K562 (cell line): ENCODE measurements around the gene STX1B. TPM values are rescaled to one million over a fixed set of nuclear protein-coding genes. Genes with fewer than 3 reads are reported as not detected.

ENCODE experiments used
- ATAC-seq: fragments of 200-7000 bp; cut with Tn5 transposase; 3 replicates; pipeline ENCODE4 v1.9.1; 2020; ENCODE audit warnings: moderate library complexity
- BruUV-seq: library from RNA; stranded (reverse); fragments of 400-500 nt; replicated peaks from 2 replicates; lab custom pipeline; 2021; lab: Mats Ljungman, UMichigan
- CTCF ChIA-PET: fragments of 300-600 bp; formaldehyde crosslinking; extraction: SDS; loops from one replicate; lab custom pipeline; 2021; ENCODE audit warnings: low intra/inter-chr PET ratio; lab: Yijun Ruan, JAX
- POLR2A ChIA-PET: fragments of 300-600, 350-650 bp; sonication (Branson Sonifier 250); formaldehyde crosslinking; extraction: SDS; loops from one replicate; lab custom pipeline; 2021; ENCODE audit warnings: antibody characterized with exemption, inconsistent platforms; lab: Yijun Ruan, JAX
- DNase-seq, 4 experiments: peaks; one replicate each; pipeline versions ENCODE4 v3.0.0 to v3.0.0-alpha.2; 2011 to 2018; ENCODE audit warnings: low spot score in 3 of 4, mixed read lengths in 3 of 4; ENCODE audit errors: extremely low read depth in 1 of 4
- FAIRE-seq: peaks from 2 replicates; lab custom pipeline; 2011; peaks lifted over from hg19 to GRCh38; lab: Jason Lieb, UNC
- H2AFZ ChIP-seq: 2 replicates; pipeline ENCODE4 v1.6.0; 2011; ENCODE audit warnings: low read depth, low read length, control low read depth, inconsistent platforms
- H3K27ac ChIP-seq: fragments of 200-600 bp; 3 replicates; pipeline ENCODE4 v1.8.0; 2011; ENCODE audit warnings: low read depth, mild to moderate bottlenecking, control low read depth, inconsistent platforms, low read length, moderate library complexity, mixed read lengths; ENCODE audit errors: extremely low read depth
- H3K27me3 ChIP-seq, 2 experiments: fragments of 300-600 bp in 1 of 2; 2 replicates in 1 of 2; 3 replicates in 1 of 2; pipeline versions ENCODE4 v1.6.0 to v1.8.0; 2011; ENCODE audit warnings: inconsistent platforms in 2 of 2, low read length in 2 of 2, mild to moderate bottlenecking in 1 of 2, mixed read lengths in 1 of 2, moderate library complexity in 1 of 2; ENCODE audit not compliant: control insufficient read depth in 2 of 2, insufficient read depth in 2 of 2
- H3K36me3 ChIP-seq: fragments of 300-600 bp; 3 replicates; pipeline ENCODE4 v1.8.0; 2011; ENCODE audit warnings: mild to moderate bottlenecking, low read length, inconsistent platforms; ENCODE audit not compliant: control insufficient read depth, insufficient read depth
- H3K4me1 ChIP-seq, 2 experiments: fragments of 200-600 bp in 1 of 2; replicated peaks in 1 of 2; 2 replicates in 1 of 2; 3 replicates in 1 of 2; pipeline versions ENCODE4 v1.5.1 to v1.8.0; 2011; ENCODE audit warnings: inconsistent platforms in 2 of 2, low read length in 2 of 2, mild to moderate bottlenecking in 1 of 2, mixed read lengths in 1 of 2, moderate library complexity in 1 of 2; ENCODE audit not compliant: control insufficient read depth in 2 of 2, insufficient read depth in 2 of 2
- H3K4me2 ChIP-seq: 2 replicates; pipeline ENCODE4 v1.6.1; 2011; ENCODE audit warnings: low read length, control low read depth, inconsistent platforms, mixed read lengths; ENCODE audit not compliant: insufficient read depth
- H3K4me3 ChIP-seq: fragments of 200-600 bp; sonication (generic), shearing (Covaris generic); 2 replicates; pipeline ENCODE4 v1.5.1; 2016; ENCODE audit warnings: control low read depth, inconsistent platforms
- H3K79me2 ChIP-seq: fragments of 200-600 bp; 3 replicates; pipeline ENCODE4 v1.8.0; 2011; ENCODE audit warnings: low read length, inconsistent platforms; ENCODE audit not compliant: control insufficient read depth, insufficient read depth
- H3K9ac ChIP-seq, 2 experiments: 2 replicates each; pipeline versions ENCODE4 v1.6.0 to v1.6.1; 2011; ENCODE audit warnings: low read depth in 2 of 2, low read length in 2 of 2, control low read depth in 1 of 2, inconsistent platforms in 1 of 2, mild to moderate bottlenecking in 1 of 2, mixed read lengths in 1 of 2; ENCODE audit not compliant: insufficient read depth in 1 of 2
- H3K9me1 ChIP-seq: one replicate; pipeline ENCODE4 v1.6.0; 2011; ENCODE audit warnings: inconsistent platforms, mild to moderate bottlenecking, low read length, moderate library complexity; ENCODE audit not compliant: control insufficient read depth, insufficient read depth
- H3K9me3 ChIP-seq: replicated peaks from 2 replicates; pipeline ENCODE4 v1.5.1; 2011; ENCODE audit warnings: low read depth, low read length, inconsistent platforms; ENCODE audit not compliant: control insufficient read depth, insufficient read depth
- H4K20me1 ChIP-seq: replicated peaks from 2 replicates; pipeline ENCODE4 v1.6.1; 2011; ENCODE audit warnings: low read length, inconsistent platforms, mixed read lengths; ENCODE audit not compliant: control insufficient read depth, insufficient read depth
- CREM ChIP-seq: IDR thresholded peaks from 2 replicates; pipeline ENCODE4 v1.6.1; 2014; ENCODE audit warnings: antibody characterized with exemption, low read depth
- CTCFL ChIP-seq: IDR thresholded peaks from 2 replicates; pipeline ENCODE4 v1.6.1; 2011; ENCODE audit warnings: borderline replicate concordance, low read depth, mild to moderate bottlenecking, moderate library complexity, low read length; ENCODE audit not compliant: insufficient read depth, poor library complexity, severe bottlenecking
- HBP1 ChIP-seq: fragments of 450-650 bp; formaldehyde crosslinking; IDR thresholded peaks from 2 replicates; pipeline ENCODE4 v1.4.0; 2022; ENCODE audit warnings: missing genetic modification characterization
- HIVEP1 ChIP-seq: fragments of 250-450 bp; sonication (Bioruptor Pico); IDR thresholded peaks from 2 replicates; pipeline ENCODE4 v1.4.0; 2020; ENCODE audit warnings: mild to moderate bottlenecking
- POLR2AphosphoS5 ChIP-seq: IDR thresholded peaks from 2 replicates; pipeline ENCODE4 v1.6.1; 2011; ENCODE audit warnings: mild to moderate bottlenecking, low read depth, low read length, moderate library complexity; ENCODE audit not compliant: control insufficient read depth, insufficient read depth
- REST ChIP-seq, 2 experiments: fragments of 450-650 bp; formaldehyde crosslinking in 1 of 2; IDR thresholded peaks; 2 replicates each; pipeline versions ENCODE4 v1.4.0 to v1.6.1; 2014 to 2020; ENCODE audit warnings: mild to moderate bottlenecking in 2 of 2, borderline replicate concordance in 1 of 2, low read depth in 1 of 2
- WGBS: fragments of 100-300 bp; shearing (Covaris generic); methylation state at CpG from one replicate; pipeline ENCODE4 v1.1.6; 2016; ENCODE audit warnings: low coverage, mixed read lengths; ENCODE audit not compliant: insufficient coverage; ENCODE audit errors: missing lambda C conversion rate; 5-methylcytosine and 5-hydroxymethylcytosine counted together
- in situ Hi-C: fragments of 300-500 bp; cut with MboI; formaldehyde crosslinking; loops from 4 replicates; pipeline ENCODE4 v1.15.0; 2018; ENCODE audit warnings: inconsistent platforms, mixed read lengths
- intact Hi-C: fragments of 100-400 bp; cut with micrococcal nuclease; formaldehyde crosslinking; loops from 2 replicates; pipeline ENCODE4 v1.14.2; 2022
- polyA plus RNA-seq, 8 experiments: library from polyadenylated mRNA; depleted of rRNA in 4 of 8; stranded (reverse) in 5 of 8; unstranded in 3 of 8; fragments of >200 nt; fragmentation: Nextera tagmentation in 2 of 8; fragmentation: Illumina TruSeq in 1 of 8; extraction: Ambion mirVana in 2 of 8; extraction: Trizol in 1 of 8; gene quantifications; 2 replicates each; pipeline versions ENCODE4 v1.2.1 to v1.2.3, GENCODE V29; 2011 to 2014; ENCODE audit warnings: inconsistent platforms in 1 of 8, missing spikeins in 1 of 8
- total RNA-seq, 7 experiments: library from RNA; depleted of rRNA in 6 of 7; stranded (reverse); fragments of >200 nt in 6 of 7; fragmentation: Illumina TruSeq in 2 of 7; extraction: Trizol in 2 of 7; gene quantifications; 2 replicates each; pipeline versions ENCODE4 v1.2.1 to v1.2.3, GENCODE V29; 2011 to 2021; ENCODE audit warnings: low replicate concordance in 1 of 7

Gene STX1B
- total and polyA plus RNA-seq, 9 of the 15 experiments (the other 6 are each of a cell fraction or from before 2014, with no cell fraction given): 0.07 to 2.5 (median 0.86) TPM

- no peak for FAIRE-seq
- intact Hi-C loops (loop anchor here (10.0 kb wide), 2 partner anchors 165 to 315 kb away; no protein-coding TSS in a partner anchor), in situ Hi-C loops (loop anchor here (10.0 to 25.0 kb wide), 2 partner anchors 315 to 458 kb away; partner anchors contain the start of genes COX6A2 and ZNF843)
- Histone ChIP-seq H2AFZ (no peak overlapping the region), H3K79me2 (0 out of 3 replicates have a peak, but pooled peaks cover 4% of the 10 kb centered on the region), H3K9me1 (peaks cover 2% of the 10 kb centered on the region), H3K27me3 (no peaks in the 10 kb centered on the region), H3K4me3 (no peak overlapping the region), H3K36me3 (peaks cover 90% of the 10 kb centered on the region; the same call in 2 of the 3 replicates), H3K4me1 (peaks cover 0 to 41% of the 10 kb centered on the region in 2 experiments; a peak in 4 of 5 replicates), H3K4me2 (no peak overlapping the region), H3K27ac (no peak overlapping the region), H4K20me1 (peaks cover 5% of the 10 kb centered on the region), H3K9me3 (no peaks in the 10 kb centered on the region), H3K9ac (no peak overlapping the region; a peak in 1 of 4 replicates)
- peak in 3 of 4 experiments; percentile 53 to 57 (median 56) for DNase-seq
- no TSS peak for BruUV-seq
- 82% methylated on average over 38 of the region's 62 CpGs for WGBS
- peak; percentile 50 for ATAC-seq
- CTCF ChIA-PET: no interaction called here
- POLR2A ChIA-PET: interaction anchor here (0.6 to 1.8 kb wide), 2 partner anchors 21 to 23 kb away, joined by 4 read pairs; no protein-coding TSS in a partner anchor
- TF ChIP-seq HBP1 (CRISPR knock-in tag) (no peak), REST (IDR thresholded peaks at IDR 0.05; ENCODE audit: borderline replicate concordance) (no peak), REST (CRISPR knock-in tag; IDR thresholded peaks at IDR 0.05; ENCODE audit: low read depth) (no peak), CREM (0 out of 2 replicates have a peak, but pooled peaks have one; percentile 8), CTCFL (no peak), HIVEP1 (CRISPR knock-in tag) (no peak), POLR2AphosphoS5 (no peak; the same call in 1 of the 2 replicates)
These were observed 31.0 kb downstream of the STX1B start for GRCh38 chr16:30979170-30980022.
